Activated CD8-positive, alpha-beta T cell treated with anti-CD3 and anti-CD28 coated beads for 36 hours (primary cell): ENCODE results near the gene INO80D. TPM values are rescaled to one million over a fixed set of nuclear protein-coding genes. Genes with fewer than 3 reads are reported as not detected.
"Not testable (repeated sequence)": the region's sequence is repeated elsewhere in the genome, so short reads cannot be mapped to it uniquely, and the experiment has no call there.

Source experiments
- ATAC-seq: fragments of 200-7000 bp; cut with Tn5 transposase; one replicate; pipeline ENCODE4 v1.10.0; 2021; ENCODE audit warnings: mild to moderate bottlenecking, moderate library complexity
- CTCF ChIA-PET: fragments of 350-600 bp; sonication (Branson Sonifier 250); formaldehyde crosslinking; loops from one replicate; lab custom pipeline; 2021; ENCODE audit warnings: antibody characterized with exemption; lab: Charles Lee
- POLR2A ChIA-PET: fragments of 350-600 bp; sonication (Branson Sonifier 250); formaldehyde crosslinking; loops from one replicate; lab custom pipeline; 2021; ENCODE audit warnings: antibody characterized with exemption; lab: Charles Lee
- DNase-seq: peaks from one replicate; pipeline ENCODE4 v3.0.0-alpha.2; 2020
- H3K27ac Mint-ChIP-seq: one replicate; pipeline ENCODE4 v1.8.0; 2021; ENCODE audit warnings: mild to moderate bottlenecking, mixed read lengths
- H3K27me3 Mint-ChIP-seq: one replicate; pipeline ENCODE4 v1.8.0; 2021; ENCODE audit warnings: mixed read lengths
- H3K36me3 Mint-ChIP-seq: one replicate; pipeline ENCODE4 v1.8.0; 2021; ENCODE audit warnings: low read depth, mixed read lengths
- H3K4me1 Mint-ChIP-seq: one replicate; pipeline ENCODE4 v1.8.0; 2021; ENCODE audit warnings: low read depth, mixed read lengths
- H3K4me3 Mint-ChIP-seq: one replicate; pipeline ENCODE4 v1.8.0; 2021; ENCODE audit warnings: mild to moderate bottlenecking, moderate library complexity, mixed read lengths
- H3K9me3 Mint-ChIP-seq: one replicate; pipeline ENCODE4 v1.8.0; 2021; ENCODE audit warnings: mixed read lengths
- CTCF ChIP-seq: fragments of 200-600 bp; IDR thresholded peaks from one replicate; pipeline ENCODE4 v1.8.0; 2022; ENCODE audit warnings: antibody characterized with exemption, mild to moderate bottlenecking
- intact Hi-C: fragments of 100-400 bp; cut with micrococcal nuclease; formaldehyde crosslinking; loops from one replicate; pipeline ENCODE4 v1.10.0; 2022
- total RNA-seq, 2 experiments: library from RNA; stranded (reverse); gene quantifications; one replicate each; pipeline ENCODE4 v1.2.3, GENCODE V29; 2021

Gene INO80D
- total RNA-seq, 2 experiments from 2014 or later, result 15.9 to 16.7 TPM

- Mint-ChIP-seq H3K27ac (no peak overlapping the region), H3K36me3 (no peaks in the 10 kb centered on the region), H3K27me3 (no peaks in the 10 kb centered on the region), H3K4me1 (no peaks in the 10 kb centered on the region), H3K4me3 (no peak overlapping the region), H3K9me3 (no peaks in the 10 kb centered on the region)
- POLR2A ChIA-PET, result no interaction called here
- DNase-seq, result no peak
- intact Hi-C loops, result no loop called here
- no peak for ATAC-seq
- TF ChIP-seq CTCF, result no peak
- CTCF ChIA-PET, result no interaction called here
Observed at GRCh38 chr2:206105541-206105940, 19.6 kb upstream of the INO80D start.

- Mint-ChIP-seq H3K4me3 (no peak overlapping the region), H3K27me3 (no peaks in the 10 kb centered on the region), H3K27ac (no peak overlapping the region), H3K4me1 (no peaks in the 10 kb centered on the region), H3K36me3 (no peaks in the 10 kb centered on the region), H3K9me3 (no peaks in the 10 kb centered on the region)
- DNase-seq (no peak), ATAC-seq (no peak)
- intact Hi-C loops, result no loop called here
- ChIA-PET CTCF (no interaction called here), POLR2A (no interaction called here)
- TF ChIP-seq CTCF, result no peak
Observed at GRCh38 chr2:206105038-206105437, 19.1 kb upstream of the INO80D start.

- H3K36me3 Mint-ChIP-seq, H3K9me3 Mint-ChIP-seq, POLR2A ChIA-PET, DNase-seq, CTCF ChIA-PET, H3K27me3 Mint-ChIP-seq, H3K27ac Mint-ChIP-seq, H3K4me3 Mint-ChIP-seq, intact Hi-C loops, H3K4me1 Mint-ChIP-seq, ATAC-seq: not testable (repeated sequence)
Observed at GRCh38 chr2:206098872-206099271, 12.9 kb upstream of the INO80D start.

- no peaks in the 10 kb centered on the region for H3K36me3 Mint-ChIP-seq
- no peak for DNase-seq
- CTCF ChIA-PET, result no interaction called here
- H3K9me3 Mint-ChIP-seq, result no peaks in the 10 kb centered on the region
- no peak overlapping the region for H3K27ac Mint-ChIP-seq
- TF ChIP-seq CTCF, result no peak
- H3K27me3 Mint-ChIP-seq, result no peaks in the 10 kb centered on the region
- POLR2A ChIA-PET, result no interaction called here
- intact Hi-C loops, result no loop called here
- no peak overlapping the region for H3K4me3 Mint-ChIP-seq
- H3K4me1 Mint-ChIP-seq, result no peaks in the 10 kb centered on the region
- ATAC-seq, result no peak
Observed at GRCh38 chr2:206098471-206098870, 12.5 kb upstream of the INO80D start.

GRCh38 chr2:206096876-206097275, 10.9 kb upstream of the INO80D start:
- Mint-ChIP-seq H3K4me3 (no peak overlapping the region), H3K4me1 (peaks cover 3% of the 10 kb centered on the region), H3K27ac (no peak overlapping the region), H3K27me3 (no peaks in the 10 kb centered on the region), H3K36me3 (no peaks in the 10 kb centered on the region), H3K9me3 (no peaks in the 10 kb centered on the region)
- ChIA-PET POLR2A (interaction anchor here (0.8 to 2.0 kb wide), 3 partner anchors 9 to 12 kb away, joined by 3 to 11 read pairs (median 4); partner anchors contain the start of gene INO80D), CTCF (interaction anchor here (1.6 to 2.5 kb wide), 2 partner anchors 10 to 12 kb away, joined by 4 to 11 read pairs; partner anchors contain the start of gene INO80D)
- no peak for TF ChIP-seq CTCF
- DNase-seq (no peak), ATAC-seq (no peak)
- intact Hi-C loops, result no loop called here
